Osteoblast (primary cell): ENCODE data around the gene C18orf32. TPM values are rescaled to one million over a fixed set of nuclear protein-coding genes. Genes with fewer than 3 reads are reported as not detected.

Source experiments
- DNase-seq: peaks from one replicate; pipeline ENCODE4 v3.0.0; 2011; ENCODE audit warnings: low spot score, mixed read lengths; ENCODE audit not compliant: insufficient read length; ENCODE audit errors: missing footprints
- H2AFZ ChIP-seq: 2 replicates; pipeline ENCODE4 v1.6.0; 2011; ENCODE audit warnings: mild to moderate bottlenecking, low read length
- H3K27ac ChIP-seq: 2 replicates; pipeline ENCODE4 v1.5.1; 2011; ENCODE audit warnings: mild to moderate bottlenecking, low read depth, low read length, moderate library complexity
- H3K27me3 ChIP-seq: 2 replicates; pipeline ENCODE4 v1.6.0; 2012; ENCODE audit warnings: mild to moderate bottlenecking, control low read depth, inconsistent platforms, low read length, moderate library complexity; ENCODE audit not compliant: insufficient read depth
- H3K36me3 ChIP-seq: 2 replicates; pipeline ENCODE4 v1.5.1; 2011; ENCODE audit warnings: mild to moderate bottlenecking, low read length, control low read depth, moderate library complexity; ENCODE audit not compliant: insufficient read depth
- H3K4me1 ChIP-seq: 2 replicates; pipeline ENCODE4 v1.5.1; 2011; ENCODE audit warnings: mild to moderate bottlenecking, low read length, control low read depth, moderate library complexity; ENCODE audit not compliant: insufficient read depth
- H3K4me2 ChIP-seq: 2 replicates; pipeline ENCODE4 v1.6.0; 2011; ENCODE audit warnings: mild to moderate bottlenecking, low read length; ENCODE audit not compliant: insufficient read depth
- H3K4me3 ChIP-seq: fragments of 200-600 bp; sonication (generic); 3 replicates; pipeline ENCODE4 v1.5.1; 2012; ENCODE audit warnings: mild to moderate bottlenecking, low read length, inconsistent platforms; ENCODE audit not compliant: insufficient read depth
- H3K79me2 ChIP-seq: 2 replicates; pipeline ENCODE4 v1.6.0; 2012; ENCODE audit warnings: mild to moderate bottlenecking, low read length, control low read depth, inconsistent platforms; ENCODE audit not compliant: insufficient read depth
- H3K9me3 ChIP-seq: 2 replicates; pipeline ENCODE4 v1.5.1; 2011; ENCODE audit warnings: low read depth, low read length, control low read depth
- H4K20me1 ChIP-seq: 2 replicates; pipeline ENCODE4 v1.6.0; 2012; ENCODE audit warnings: mild to moderate bottlenecking, low read length, control low read depth; ENCODE audit not compliant: insufficient read depth
- total RNA-seq: library from RNA; depleted of rRNA; stranded (reverse); fragments of >200 nt; gene quantifications from 2 replicates; pipeline ENCODE4 v1.2.3, GENCODE V29; 2012
- TF ChIP-seq, protein P1 (sequence below): IDR thresholded peaks from 2 replicates; pipeline ENCODE4 v1.5.1; 2011; ENCODE audit warnings: mild to moderate bottlenecking, low read depth, low read length, moderate library complexity; ENCODE audit errors: extremely low read depth

Gene C18orf32
- total RNA-seq, 1 donor = 16.6 TPM

DNA sequence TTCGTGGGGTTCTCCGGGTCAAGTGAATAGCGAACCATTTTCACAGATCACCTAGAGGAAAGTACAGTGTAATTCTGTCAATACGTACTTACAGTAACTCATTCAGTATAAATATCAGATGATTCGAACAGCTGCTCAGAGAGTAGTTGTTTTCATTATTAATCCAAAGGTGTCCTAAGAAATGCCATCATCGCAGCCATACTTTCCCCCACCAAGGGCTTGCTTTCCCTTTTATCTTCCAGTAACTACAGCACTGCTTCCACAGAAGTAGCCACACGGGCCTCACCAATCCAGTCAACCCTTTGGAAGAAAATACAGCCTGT lies 4.5 kb upstream of the C18orf32 start:
- H3K79me2 ChIP-seq = peaks cover 27% of the 10 kb centered on the region
- no peaks in the 10 kb centered on the region for H3K27me3 ChIP-seq
- peak overlapping the region; percentile 97 for H3K4me2 ChIP-seq
- peaks cover 30% of the 10 kb centered on the region for H3K4me1 ChIP-seq
- peak overlapping the region; percentile 98 for H3K4me3 ChIP-seq
- no peak for DNase-seq
- H3K9me3 ChIP-seq = no peaks in the 10 kb centered on the region
- H2AFZ ChIP-seq = peak overlapping the region; percentile 63
- peak overlapping the region; percentile 94 for H3K27ac ChIP-seq
- peaks cover 42% of the 10 kb centered on the region for H3K36me3 ChIP-seq
- TF ChIP-seq, protein P1, sequence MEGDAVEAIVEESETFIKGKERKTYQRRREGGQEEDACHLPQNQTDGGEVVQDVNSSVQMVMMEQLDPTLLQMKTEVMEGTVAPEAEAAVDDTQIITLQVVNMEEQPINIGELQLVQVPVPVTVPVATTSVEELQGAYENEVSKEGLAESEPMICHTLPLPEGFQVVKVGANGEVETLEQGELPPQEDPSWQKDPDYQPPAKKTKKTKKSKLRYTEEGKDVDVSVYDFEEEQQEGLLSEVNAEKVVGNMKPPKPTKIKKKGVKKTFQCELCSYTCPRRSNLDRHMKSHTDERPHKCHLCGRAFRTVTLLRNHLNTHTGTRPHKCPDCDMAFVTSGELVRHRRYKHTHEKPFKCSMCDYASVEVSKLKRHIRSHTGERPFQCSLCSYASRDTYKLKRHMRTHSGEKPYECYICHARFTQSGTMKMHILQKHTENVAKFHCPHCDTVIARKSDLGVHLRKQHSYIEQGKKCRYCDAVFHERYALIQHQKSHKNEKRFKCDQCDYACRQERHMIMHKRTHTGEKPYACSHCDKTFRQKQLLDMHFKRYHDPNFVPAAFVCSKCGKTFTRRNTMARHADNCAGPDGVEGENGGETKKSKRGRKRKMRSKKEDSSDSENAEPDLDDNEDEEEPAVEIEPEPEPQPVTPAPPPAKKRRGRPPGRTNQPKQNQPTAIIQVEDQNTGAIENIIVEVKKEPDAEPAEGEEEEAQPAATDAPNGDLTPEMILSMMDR = no peak
- H4K20me1 ChIP-seq = peaks cover 30% of the 10 kb centered on the region

DNA sequence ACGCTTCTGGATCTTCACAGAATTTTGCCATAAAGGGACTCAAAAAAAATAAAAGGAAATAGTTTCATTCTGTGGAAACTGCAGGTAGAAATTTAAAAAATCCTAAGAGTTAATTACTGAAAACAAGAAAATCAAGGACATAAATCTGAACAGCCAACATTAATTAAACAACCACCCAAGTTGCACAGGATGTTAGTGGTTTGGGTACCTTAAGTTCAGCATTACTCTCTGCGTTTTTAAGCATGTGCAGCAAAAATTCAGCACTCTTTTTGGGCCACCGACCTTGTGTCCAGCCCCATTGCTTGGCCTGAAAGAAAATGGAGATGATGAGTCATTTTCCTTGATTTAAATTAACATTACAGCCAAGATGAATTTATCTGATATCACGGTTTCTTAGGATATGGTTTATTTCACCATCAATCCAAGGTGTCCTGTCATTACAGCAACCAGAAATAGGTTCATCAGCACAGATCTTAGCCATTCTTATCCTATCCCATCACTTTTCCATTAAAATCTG lies 3.3 kb upstream of the C18orf32 start:
- peak overlapping the region; percentile 98 for H3K4me3 ChIP-seq
- no peak for DNase-seq
- peaks cover 42% of the 10 kb centered on the region for H3K36me3 ChIP-seq
- H3K27ac ChIP-seq = peak overlapping the region; percentile 94
- no peak overlapping the region for H2AFZ ChIP-seq
- TF ChIP-seq, protein P1 = no peak
- no peaks in the 10 kb centered on the region for H3K9me3 ChIP-seq
- peaks cover 38% of the 10 kb centered on the region for H3K4me1 ChIP-seq
- H3K79me2 ChIP-seq = peaks cover 38% of the 10 kb centered on the region
- H3K27me3 ChIP-seq = no peaks in the 10 kb centered on the region
- peak overlapping the region; percentile 97 for H3K4me2 ChIP-seq
- peaks cover 30% of the 10 kb centered on the region for H4K20me1 ChIP-seq

DNA sequence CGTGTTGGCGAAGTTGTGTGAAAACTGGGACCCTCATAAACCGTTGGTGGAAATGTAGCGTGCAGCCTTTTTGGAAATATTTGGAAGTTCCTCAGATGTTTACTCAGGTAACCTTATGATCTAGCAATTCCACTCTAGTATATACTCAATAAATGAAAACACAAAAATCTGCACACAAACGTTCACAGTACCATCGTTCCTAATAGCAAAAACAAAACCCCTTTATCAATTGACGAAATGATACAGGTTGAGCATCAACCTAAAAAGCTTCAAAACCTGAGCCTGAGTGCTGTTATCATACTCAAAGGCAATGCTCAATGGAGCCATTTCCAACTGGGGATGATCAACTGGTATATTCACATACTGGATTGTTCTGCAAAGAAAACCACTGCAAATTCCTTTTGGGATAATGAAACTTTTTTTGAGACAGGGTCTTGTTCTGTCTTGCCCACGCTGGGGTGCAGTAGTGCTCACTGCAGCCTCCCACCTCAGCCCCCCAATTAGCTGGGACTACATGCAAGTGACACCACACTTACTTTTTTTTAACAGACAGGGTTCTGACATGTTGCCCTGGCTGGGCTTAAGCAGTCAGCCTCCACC lies 777 bp upstream of the C18orf32 start:
- Histone ChIP-seq H3K27ac (peak overlapping the region; percentile 91), H3K36me3 (peaks cover 52% of the 10 kb centered on the region), H3K4me2 (peak overlapping the region; percentile 93), H4K20me1 (peaks cover 30% of the 10 kb centered on the region), H3K4me3 (peak overlapping the region; percentile 87), H3K9me3 (no peaks in the 10 kb centered on the region), H3K27me3 (no peaks in the 10 kb centered on the region), H3K79me2 (peaks cover 59% of the 10 kb centered on the region), H2AFZ (no peak overlapping the region), H3K4me1 (peaks cover 38% of the 10 kb centered on the region)
- DNase-seq = no peak
- TF ChIP-seq, protein P1 = no peak

DNA sequence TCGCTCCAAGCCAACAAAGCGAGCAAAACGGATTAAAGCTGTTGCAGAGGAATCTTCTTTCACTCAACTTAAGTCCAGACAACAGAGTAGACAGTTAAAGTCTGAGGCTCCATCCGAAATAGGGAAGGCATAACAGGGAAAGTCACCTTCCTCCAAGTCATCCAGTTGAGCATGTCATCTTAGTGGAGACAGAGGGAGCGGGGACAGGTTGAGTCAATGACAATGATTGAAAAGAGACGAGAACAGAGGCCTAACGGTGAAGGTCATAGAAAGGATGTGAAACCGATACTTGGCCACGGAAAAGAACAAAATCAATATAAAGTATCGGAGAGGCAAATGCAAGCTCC lies 455 bp downstream of the C18orf32 start:
- TF ChIP-seq, protein P1 = no peak
- Histone ChIP-seq H3K9me3 (no peaks in the 10 kb centered on the region), H3K27me3 (no peaks in the 10 kb centered on the region), H3K4me2 (peak overlapping the region; percentile 93), H3K4me3 (peak overlapping the region; percentile 87), H3K4me1 (peaks cover 38% of the 10 kb centered on the region), H2AFZ (peak overlapping the region; percentile 84), H3K79me2 (peaks cover 51% of the 10 kb centered on the region), H3K27ac (peak overlapping the region; percentile 91), H4K20me1 (peaks cover 24% of the 10 kb centered on the region), H3K36me3 (peaks cover 59% of the 10 kb centered on the region)
- DNase-seq = peak; percentile 50
